ENCODE measurements around the gene IMPDH1.

Gene IMPDH1

GRCh38 chr7:128357217-128357613, 52.6 kb downstream of the IMPDH1 start:
- H3K36me3 ChIP-seq (ENCODE audit: insufficient read depth, low read length), result no peaks in the 10 kb centered on the region
- H2AFZ ChIP-seq (ENCODE audit: low read length), result no peak overlapping the region
- H3K27ac ChIP-seq (ENCODE audit: low read depth, low read length, poor library complexity, severe bottlenecking), result no peak overlapping the region
- H3K79me2 ChIP-seq (ENCODE audit: insufficient read depth, low read length), result no peaks in the 10 kb centered on the region
- TF ChIP-seq EZH2 (IDR thresholded peaks at IDR 0.05; ENCODE audit: borderline replicate concordance, low read length), result no peak
- TF ChIP-seq CTCF (IDR thresholded peaks at IDR 0.05; ENCODE audit: low read length), result no peak
- H3K4me2 ChIP-seq (ENCODE audit: low read length), result no peak overlapping the region
- no peaks in the 10 kb centered on the region for H3K9me2 ChIP-seq (ENCODE audit: low read depth, low read length)
- H3K27me3 ChIP-seq (ENCODE audit: insufficient read depth, low read length), result peaks cover 17% of the 10 kb centered on the region
- H4K20me1 ChIP-seq (ENCODE audit: insufficient read depth, low read length), result no peaks in the 10 kb centered on the region
- no peak overlapping the region for H3K4me3 ChIP-seq (ENCODE audit: low read depth, low read length, poor library complexity, severe bottlenecking)
- H3F3A ChIP-seq (ENCODE audit: insufficient read depth, low read length), result no peaks in the 10 kb centered on the region
- no peaks in the 10 kb centered on the region for H3K9me3 ChIP-seq (ENCODE audit: low read length)
- no peak overlapping the region for H3K9ac ChIP-seq (ENCODE audit: low read length)
- peaks cover 7% of the 10 kb centered on the region for H3K4me1 ChIP-seq (ENCODE audit: insufficient read depth, low read length, severe bottlenecking)

- no peaks in the 10 kb centered on the region for H3F3A ChIP-seq (ENCODE audit: insufficient read depth, low read length)
- H3K36me3 ChIP-seq (ENCODE audit: insufficient read depth, low read length), result no peaks in the 10 kb centered on the region
- H3K27ac ChIP-seq (ENCODE audit: low read depth, low read length, poor library complexity, severe bottlenecking), result no peak overlapping the region
- H3K4me1 ChIP-seq (ENCODE audit: insufficient read depth, low read length, severe bottlenecking), result peaks cover 7% of the 10 kb centered on the region
- no peak overlapping the region for H3K4me2 ChIP-seq (ENCODE audit: low read length)
- no peaks in the 10 kb centered on the region for H4K20me1 ChIP-seq (ENCODE audit: insufficient read depth, low read length)
- no peak overlapping the region for H2AFZ ChIP-seq (ENCODE audit: low read length)
- no peak for TF ChIP-seq EZH2 (IDR thresholded peaks at IDR 0.05; ENCODE audit: borderline replicate concordance, low read length)
- no peak for TF ChIP-seq CTCF (IDR thresholded peaks at IDR 0.05; ENCODE audit: low read length)
- peaks cover 17% of the 10 kb centered on the region for H3K27me3 ChIP-seq (ENCODE audit: insufficient read depth, low read length)
- no peaks in the 10 kb centered on the region for H3K9me2 ChIP-seq (ENCODE audit: low read depth, low read length)
- no peak overlapping the region for H3K4me3 ChIP-seq (ENCODE audit: low read depth, low read length, poor library complexity, severe bottlenecking)
- H3K9me3 ChIP-seq (ENCODE audit: low read length), result no peaks in the 10 kb centered on the region
- H3K79me2 ChIP-seq (ENCODE audit: insufficient read depth, low read length), result no peaks in the 10 kb centered on the region
- no peak overlapping the region for H3K9ac ChIP-seq (ENCODE audit: low read length)
These were observed 53.1 kb downstream of the IMPDH1 start for GRCh38 chr7:128356546-128357216.

- TF ChIP-seq CTCF (IDR thresholded peaks at IDR 0.05; ENCODE audit: low read length) (no peak), EZH2 (IDR thresholded peaks at IDR 0.05; ENCODE audit: borderline replicate concordance, low read length) (no peak)
- H3K27me3 ChIP-seq (ENCODE audit: insufficient read depth, low read length), result peaks cover 12% of the 10 kb centered on the region
These were observed 56.2 kb downstream of the IMPDH1 start for GRCh38 chr7:128353610-128354009.

More at GRCh38 chr7:128353610-128354009, 56.2 kb downstream of the IMPDH1 start:
- no peaks in the 10 kb centered on the region for H3F3A ChIP-seq (ENCODE audit: insufficient read depth, low read length)
- H3K36me3 ChIP-seq (ENCODE audit: insufficient read depth, low read length), result no peaks in the 10 kb centered on the region
- no peak overlapping the region for H3K4me2 ChIP-seq (ENCODE audit: low read length)
- no peaks in the 10 kb centered on the region for H3K79me2 ChIP-seq (ENCODE audit: insufficient read depth, low read length)
- no peaks in the 10 kb centered on the region for H3K9me3 ChIP-seq (ENCODE audit: low read length)
- H4K20me1 ChIP-seq (ENCODE audit: insufficient read depth, low read length), result no peaks in the 10 kb centered on the region
- no peak overlapping the region for H2AFZ ChIP-seq (ENCODE audit: low read length)
- no peak overlapping the region for H3K9ac ChIP-seq (ENCODE audit: low read length)
- no peaks in the 10 kb centered on the region for H3K9me2 ChIP-seq (ENCODE audit: low read depth, low read length)
- H3K4me1 ChIP-seq (ENCODE audit: insufficient read depth, low read length, severe bottlenecking), result no peaks in the 10 kb centered on the region
- no peak overlapping the region for H3K4me3 ChIP-seq (ENCODE audit: low read depth, low read length, poor library complexity, severe bottlenecking)
- H3K27ac ChIP-seq (ENCODE audit: low read depth, low read length, poor library complexity, severe bottlenecking), result no peak overlapping the region

Data from OCI-LY1 (cell line).